A172 (cell line): ENCODE data around the gene CASP1. TPM values are rescaled to one million over a fixed set of nuclear protein-coding genes. Genes with fewer than 3 reads are reported as not detected.
"Not testable (repeated sequence)": the region's sequence is repeated elsewhere in the genome, so short reads cannot be mapped to it uniquely, and the experiment has no call there.

Experiments
- DNase-seq: peaks from one replicate; pipeline ENCODE4 v3.0.0-alpha.2; 2015; ENCODE audit warnings: low spot score
- total RNA-seq: library from RNA; depleted of rRNA; stranded (reverse); fragments of >200 nt; shearing (Covaris generic); gene quantifications from 2 replicates; pipeline ENCODE4 v1.2.3, GENCODE V29; 2014; rRNA removed

The CASP1 gene
- total RNA-seq: 3.1 and 5.1 TPM in 2 replicates

DNA sequence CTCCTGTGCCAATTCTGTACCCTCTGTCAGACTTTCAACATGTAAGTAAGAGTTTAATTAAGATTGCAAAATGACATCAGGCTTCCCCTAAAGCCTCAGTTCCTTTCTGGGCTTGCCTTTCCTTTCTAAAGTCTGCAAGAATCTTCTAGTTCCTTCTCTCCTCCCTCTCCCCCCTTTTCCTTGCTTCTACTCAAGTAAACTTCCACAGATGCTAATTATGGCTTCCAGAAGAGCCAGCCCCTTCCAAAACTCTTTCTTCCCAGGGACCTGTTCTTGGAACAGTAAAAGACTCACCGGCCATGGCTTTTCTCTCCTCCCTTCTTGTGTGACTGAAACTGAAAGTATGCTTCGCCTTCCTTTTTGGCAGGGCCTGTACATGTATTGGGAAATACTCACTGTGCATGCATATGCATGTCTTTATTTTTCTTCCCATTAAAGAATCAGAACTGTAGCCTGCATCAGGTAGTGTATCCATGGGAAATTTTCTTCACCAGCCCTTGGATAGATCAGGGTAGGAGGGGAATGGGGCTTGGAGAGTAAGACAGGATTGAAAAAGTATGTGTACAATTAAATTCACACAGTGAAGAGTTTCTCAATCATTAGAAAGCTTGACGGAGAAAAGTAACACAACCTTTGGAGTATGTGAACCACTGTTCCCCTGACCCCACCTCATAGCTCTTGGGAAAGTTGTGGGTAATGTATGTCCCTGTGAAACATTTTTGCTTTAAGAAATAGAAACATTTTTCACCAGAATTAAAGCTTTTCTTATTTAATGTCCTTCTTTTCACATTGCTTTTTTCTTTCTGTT, at the start of gene CASP1:
Gene CASP1 (minus strand): TSS at position 332 of the 808 bp plus-strand sequence. CDS start 31 bp downstream, at position 301.
- DNase-seq: no peak

DNA sequence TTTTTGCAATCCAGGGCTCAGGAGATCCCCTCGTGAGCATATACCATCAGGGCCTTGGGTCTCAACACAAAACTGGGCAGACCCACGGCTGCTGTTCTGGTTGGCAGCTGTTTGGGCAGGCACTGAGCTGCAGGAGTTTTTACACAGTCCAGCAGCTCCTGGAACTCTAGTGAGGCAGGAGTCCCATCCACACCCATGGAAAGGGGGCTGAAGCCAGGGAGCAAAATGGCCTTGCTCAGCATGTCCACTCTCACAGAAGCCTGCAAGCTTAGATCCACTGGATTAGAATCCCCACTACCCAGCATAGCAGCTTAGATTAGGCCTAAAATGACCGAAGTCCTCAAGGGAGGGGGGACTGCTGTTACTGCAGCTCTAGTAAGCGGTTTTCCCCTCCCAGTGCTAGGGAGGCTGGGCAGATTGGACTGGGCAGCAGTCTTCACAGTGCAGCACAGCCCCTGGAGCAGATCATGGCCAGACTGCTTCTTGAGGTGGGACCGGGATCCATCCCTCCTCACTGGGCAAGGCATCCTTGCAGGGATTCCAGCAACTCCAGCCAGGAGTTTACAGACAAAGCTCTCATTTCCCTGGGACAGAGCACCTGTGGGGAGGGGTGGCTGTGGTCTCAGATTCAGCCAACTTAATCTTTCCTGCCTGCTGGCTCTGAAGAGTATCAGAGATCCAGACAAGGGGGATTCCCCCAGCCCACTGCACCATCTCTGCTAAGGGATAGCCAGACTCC, 46.6 kb upstream of the CASP1 start:
- DNase-seq: no peak

DNA sequence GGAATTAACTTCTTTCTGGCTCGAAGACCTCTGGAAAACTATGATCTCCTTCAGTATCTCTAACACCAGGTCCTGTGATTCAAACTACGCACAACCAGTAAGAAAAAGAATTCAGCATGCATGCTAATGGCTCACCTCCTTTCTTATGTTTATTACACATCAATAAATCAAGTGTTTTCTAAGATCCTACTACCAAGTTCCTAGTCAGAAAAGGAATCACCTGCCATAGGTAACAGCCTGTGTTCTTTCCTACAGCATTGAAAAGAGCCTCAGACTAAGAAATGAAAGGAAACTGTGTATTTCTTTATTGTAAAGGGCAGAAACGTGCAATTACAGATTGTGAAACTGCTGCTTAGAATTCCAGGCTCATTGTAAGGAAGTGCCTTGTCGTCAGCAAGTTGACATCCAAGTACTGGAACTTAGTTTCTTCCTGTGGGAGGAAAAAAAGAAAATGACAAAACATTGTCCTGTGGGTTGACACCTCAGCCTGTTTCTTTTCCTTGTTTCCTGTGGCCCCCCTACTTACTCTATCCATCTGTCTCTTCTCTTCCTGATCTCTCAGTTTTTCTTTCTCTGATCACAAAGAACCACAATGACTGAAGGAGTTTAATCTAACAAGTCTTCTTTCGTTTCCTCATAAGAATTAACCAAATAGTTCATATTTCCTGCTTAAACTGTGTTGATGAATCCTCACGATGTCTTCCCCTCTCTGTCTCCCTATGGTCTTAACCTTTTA, 45.4 kb upstream of the CASP1 start:
- not testable (repeated sequence) for DNase-seq

DNA sequence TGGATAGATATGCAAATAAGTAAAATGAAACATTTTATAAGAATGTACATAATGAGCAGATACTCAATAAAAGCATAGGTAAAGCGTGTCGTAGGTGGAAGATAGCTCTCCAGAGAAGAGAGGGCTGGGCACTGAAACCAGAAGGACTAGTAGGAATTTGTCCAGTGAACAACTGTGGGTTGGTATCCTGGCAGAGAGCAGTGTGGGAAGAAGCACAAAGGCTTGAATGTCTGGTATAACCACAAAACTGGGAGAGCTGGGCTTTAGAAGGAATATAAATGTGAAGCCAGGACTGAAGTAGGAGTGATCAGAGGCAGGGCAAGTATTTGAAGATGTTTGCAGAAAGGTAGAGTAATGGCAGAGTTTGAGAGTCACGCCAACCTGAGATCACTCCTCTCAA, 43.3 kb upstream of the CASP1 start:
- no peak for DNase-seq

DNA sequence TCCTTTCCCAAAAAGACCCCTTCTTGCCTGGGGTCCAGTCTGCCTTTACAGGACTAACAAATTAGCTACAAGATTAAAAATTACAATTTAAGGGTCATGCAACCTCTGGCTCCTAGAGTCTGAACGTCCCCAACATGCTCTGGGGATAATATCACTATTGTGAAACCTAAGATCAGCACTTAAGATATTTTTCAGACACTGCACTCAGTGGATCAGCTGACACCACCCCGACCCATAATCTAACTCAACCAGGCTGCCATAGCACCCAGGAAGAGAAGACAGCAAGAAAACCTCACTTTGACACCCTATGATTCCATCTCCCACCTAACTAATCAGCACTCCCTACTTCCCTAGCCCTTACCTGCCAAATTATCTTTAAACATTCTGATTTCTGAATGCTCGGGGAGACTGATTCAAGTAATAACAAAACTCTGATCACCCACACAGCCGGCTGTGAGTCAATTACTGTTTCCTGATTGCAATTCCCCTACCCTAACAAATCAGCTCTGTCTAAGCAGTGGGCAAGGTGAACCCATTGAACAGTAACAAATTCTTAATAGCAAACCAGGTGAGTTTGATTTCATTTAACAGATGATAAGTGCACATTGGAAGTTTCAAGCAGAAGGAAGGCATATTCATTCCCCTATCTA, 42.3 kb upstream of the CASP1 start:
- DNase-seq: not testable (repeated sequence)

DNA sequence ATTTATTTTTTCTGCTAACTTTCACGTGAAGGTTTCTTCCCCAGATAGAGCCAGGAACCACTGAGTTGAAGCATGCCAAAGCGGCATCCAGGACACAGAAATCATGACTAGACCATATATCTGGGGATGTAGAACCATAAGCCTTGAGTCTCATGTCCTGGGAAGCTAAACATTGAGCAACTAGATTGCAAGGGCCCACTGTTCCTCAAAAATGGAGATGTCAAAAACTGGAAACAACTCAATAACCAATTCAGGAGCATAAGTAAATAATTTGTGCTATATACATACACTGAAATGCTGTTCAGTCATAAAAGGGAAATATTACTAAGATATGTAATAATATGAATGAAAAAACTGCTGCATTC, 39.2 kb upstream of the CASP1 start:
- no peak for DNase-seq

DNA sequence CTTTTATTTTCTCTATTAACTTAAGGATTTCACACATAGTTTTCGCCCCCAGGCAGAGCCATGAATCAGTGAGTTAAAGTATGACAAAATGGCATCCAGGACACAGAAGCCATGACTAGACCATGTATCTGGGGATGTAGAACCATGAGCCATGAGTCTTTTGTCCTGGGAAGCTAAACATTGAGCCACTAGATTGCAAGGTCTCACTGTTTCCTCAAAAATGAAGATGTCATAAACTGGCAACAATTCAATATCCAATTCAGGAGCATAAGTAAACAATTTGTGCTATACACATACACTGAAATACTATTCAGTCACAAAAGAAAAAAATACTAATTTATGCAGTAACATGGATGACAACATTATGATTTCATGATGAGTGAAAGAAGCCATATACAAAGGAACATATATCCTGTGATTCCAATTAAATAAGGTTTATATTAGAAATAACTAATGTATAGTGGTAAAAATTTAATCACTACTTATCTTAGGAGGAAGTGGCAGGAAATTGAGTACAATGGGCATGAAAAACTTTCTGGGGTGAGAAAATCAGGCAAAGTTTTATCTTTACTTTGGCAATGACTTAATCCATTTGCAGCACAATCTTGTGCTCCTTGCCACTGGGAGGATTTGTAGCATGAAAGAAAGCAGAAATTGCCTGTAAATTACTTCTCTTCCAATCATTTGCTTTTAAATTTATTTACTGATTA, 38.7 kb upstream of the CASP1 start:
- no peak for DNase-seq

DNA sequence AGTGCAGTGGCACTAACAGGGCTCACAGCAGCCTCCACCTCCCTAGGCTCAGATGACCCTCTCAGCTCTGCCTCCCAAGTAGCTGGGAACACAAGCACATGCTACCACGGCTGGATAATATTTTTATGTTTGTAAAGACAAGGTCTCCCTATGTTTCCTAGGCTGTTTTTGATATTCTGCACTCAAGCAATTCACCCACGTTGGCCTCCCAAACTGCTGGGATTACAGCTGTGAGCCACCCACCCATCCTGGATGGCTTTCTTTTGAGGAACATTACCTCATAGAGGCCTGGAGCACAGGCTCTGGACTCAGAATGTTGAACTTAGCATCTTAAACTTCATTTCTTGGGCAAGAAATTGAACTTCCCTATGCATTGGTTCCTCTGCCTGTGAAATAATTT, 37.1 kb upstream of the CASP1 start:
- not testable (repeated sequence) for DNase-seq

DNA sequence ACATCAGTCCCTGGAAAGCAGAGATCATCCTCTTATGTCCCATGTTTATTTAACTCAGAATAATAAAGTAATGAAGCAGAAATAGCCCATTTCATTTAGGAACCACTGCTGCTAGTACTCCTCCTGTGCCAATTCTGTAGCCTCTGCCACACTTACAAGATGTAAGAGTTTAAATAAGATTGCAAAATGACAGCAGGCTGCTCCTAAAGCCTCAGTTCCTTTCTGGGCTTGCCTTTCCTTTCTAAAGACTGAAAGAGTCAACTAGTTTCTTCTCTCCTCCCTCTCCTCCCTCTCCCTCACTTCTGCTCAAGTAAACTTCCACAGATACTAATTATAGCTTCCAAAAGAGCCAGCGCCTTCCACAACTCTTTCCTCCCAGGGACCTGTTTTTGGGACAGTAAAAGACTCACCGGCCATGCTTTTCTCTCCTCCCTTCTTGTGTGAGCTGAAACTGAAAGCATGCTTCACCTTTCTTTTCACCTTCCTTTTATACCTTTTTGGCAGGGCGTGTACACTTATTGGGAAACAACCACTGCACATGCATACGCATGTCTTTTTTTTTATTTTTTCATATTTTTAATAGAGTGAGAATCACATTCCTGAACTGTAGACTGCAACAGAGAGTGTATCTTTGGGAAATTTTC, 36.3 kb upstream of the CASP1 start:
- DNase-seq: no peak

DNA sequence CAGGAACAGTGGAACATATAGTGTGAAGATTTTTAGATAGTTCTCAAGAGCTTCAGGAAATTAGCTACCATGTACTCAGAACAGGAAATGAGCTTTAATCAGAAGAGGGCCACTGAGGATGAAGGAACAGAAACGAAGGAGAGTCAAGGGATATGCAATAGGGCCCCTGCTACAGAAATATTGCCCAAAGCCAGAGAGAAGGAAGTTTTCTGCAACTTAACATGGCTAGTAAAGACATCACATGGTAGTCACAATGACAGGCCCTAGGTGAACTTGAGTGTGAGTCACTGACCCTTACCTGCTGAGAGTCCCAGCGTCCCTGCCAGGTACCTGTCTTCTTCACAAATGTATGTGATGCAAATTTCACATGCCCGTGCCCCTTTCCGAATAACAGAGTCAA, 35.4 kb upstream of the CASP1 start:
- no peak for DNase-seq

DNA sequence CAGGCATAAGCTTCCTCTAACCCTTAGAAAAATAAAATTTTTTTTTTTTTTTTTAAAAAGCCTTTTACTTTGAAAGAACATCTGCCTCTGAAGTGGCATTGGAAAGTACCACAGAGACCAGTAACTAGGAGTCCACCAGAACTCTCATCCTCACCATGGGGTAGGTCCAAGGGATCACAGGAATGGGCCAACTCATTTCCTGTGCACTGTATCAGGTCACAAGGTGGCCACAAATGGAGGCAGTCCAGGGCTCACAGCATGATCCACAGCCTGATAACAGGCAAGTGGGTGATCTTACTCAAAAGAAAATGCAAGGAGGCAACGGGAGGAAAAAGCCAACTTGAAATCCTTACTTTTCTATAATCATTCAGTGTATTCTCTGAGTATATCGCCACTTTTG, 34.8 kb upstream of the CASP1 start:
- peak; percentile 30 for DNase-seq

DNA sequence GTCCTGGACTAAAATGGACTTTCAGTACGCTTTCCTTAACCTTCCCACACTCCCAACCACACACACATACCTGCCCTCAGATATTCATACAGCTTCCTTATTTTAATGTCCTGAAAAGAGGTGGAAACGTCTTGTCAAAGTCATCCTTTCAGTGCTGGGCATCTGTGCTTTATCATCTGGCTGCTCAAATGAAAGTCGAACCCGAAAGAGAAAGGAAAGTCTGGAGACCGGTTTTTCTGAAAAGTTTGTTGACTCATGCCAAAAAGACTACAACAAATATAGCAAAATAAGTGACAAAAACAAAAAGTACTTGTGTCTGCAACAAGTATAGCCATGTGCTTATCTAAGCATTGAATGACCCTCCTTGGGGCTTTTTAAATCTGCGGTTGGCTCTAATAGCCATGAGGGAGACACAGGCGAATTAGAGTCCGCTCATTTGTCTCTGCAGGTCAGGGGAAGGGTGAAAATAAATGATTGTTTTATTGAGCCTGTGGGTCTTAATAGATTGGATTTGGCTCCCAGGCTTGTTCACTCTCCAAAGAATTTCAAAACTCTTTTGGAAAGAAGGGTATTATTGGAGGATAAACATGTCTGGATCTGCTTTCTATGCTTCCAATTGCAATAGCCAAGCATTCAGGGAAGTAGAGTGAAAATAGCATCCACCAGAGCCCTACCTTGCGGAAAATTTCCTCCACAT, 28.4 kb upstream of the CASP1 start:
- DNase-seq: not testable (repeated sequence)

DNA sequence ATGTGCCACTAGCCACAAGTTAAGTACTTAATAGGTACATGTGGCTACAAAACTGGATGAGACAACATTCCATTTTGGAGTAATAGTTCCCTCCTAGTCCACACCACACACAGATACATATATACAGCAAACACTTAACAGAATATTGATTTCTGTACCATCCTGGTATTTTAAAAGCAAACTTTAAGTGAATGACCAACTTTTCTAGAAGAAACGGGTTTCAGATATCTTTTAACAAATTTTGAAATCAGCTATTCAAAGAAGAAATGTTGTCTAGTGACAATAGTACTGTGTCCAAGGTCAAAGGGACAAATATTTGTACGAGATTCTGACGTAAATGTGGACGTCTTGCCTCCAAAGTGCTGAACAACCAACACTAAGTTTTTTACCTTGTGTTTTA, 22.5 kb upstream of the CASP1 start:
- DNase-seq: no peak

DNA sequence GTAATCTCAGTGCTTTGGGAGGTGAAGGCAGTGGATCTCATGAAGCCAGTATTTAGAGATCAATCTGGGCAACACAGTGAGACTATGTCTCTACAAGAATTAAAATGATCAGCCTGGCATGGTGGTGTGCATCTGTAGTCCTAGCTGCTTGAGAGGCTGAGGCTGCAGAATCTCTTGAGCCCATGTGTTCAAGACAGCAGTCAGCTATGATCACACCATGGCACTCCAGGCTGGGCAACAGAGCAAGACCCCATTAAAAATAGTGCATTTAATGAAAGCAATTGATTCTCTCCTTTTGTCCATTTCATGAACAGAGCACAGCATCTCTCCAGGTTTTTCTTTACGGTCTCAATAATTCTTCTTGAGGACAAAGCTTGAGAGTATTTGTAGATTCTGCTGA, 21.5 kb upstream of the CASP1 start:
- DNase-seq: no peak

DNA sequence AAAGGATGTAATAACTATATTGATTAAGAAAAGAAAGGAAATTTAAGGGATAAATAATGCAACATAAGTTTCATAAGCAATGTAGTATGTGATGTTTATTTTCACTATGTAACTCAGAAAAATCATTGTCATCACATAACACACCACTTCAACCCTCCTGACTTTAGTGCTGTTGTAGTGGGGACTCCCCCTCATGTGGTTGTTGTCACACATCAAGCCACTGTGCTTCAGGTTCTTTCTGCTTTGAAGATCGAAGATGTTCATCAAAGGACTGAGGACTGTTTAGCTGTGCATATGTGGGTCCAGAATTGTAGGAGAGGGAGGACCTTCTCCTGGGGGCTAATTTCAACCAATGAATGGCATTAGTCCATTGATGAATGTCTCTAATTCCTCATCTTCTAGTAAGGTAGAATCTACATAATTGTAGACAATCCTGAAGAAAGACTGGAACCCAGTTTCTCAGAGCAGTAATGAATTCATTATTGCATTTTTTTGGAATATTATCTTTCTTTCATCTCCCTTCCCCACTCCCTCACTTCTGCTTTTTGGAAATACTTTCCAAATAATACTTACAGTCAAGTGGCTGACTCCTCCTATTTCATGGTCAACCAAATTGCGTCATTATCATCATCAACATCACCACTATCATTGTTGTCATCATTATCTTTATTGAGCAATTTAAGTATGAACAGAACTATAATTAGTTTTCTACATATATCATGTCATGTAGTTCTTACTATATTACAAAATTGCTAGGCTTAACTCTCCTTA, 20.0 kb upstream of the CASP1 start:
- DNase-seq: no peak

DNA sequence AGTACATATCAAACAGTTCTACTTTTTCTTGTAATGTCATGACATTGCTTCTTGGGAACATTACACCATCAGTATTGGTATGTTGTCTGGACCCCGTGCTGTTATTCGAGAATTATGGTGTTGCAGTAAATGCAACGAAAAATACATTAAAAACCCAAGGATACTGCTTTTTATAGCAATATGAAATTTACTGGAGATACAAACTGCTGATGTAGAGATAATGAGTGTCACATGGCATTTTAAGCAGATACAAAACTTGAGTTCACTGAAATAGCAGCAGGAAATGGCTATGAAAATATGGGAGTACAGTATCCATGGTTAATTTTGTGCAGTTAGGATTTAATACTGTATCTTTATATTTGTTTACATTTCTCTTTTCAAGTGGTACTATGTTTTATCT, 17.5 kb upstream of the CASP1 start:
- no peak for DNase-seq

DNA sequence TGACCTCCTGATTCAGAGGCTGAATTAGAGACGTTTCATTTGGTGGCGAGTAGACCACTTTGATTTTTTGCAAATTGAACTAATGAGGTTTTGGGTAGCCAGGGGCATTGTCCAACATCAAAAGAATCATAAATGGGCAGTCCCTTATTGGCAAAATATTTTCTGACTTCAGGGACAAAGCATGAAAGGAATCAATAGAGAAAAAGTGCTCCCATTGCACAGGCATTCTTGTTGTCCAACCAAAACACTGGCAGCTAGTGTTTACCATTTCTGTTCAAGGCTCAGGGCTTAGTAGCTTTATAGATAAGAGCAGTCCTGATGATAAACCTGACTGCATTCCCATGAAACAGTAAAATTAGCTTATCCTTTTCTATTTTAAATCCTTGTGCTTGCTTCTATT, 16.6 kb upstream of the CASP1 start:
- DNase-seq: no peak

DNA sequence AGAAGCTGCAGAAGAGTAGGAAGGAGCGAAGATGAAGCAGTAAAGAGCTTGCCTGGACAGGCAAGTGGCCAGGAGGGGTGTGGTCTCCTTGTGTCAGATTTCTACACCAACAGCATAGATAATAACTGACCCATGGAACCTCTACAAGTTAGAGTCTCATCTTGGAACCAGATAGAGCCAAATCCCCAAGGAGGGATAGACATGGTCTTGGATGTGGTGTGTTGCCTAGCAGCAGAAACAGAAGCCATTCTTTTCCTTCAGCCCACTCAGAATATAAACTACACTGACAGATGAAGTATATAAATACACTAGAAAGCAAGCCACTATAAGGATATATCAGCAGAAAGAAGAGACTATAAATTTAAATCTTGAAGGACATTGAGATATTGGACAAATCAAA, 14.5 kb upstream of the CASP1 start:
- DNase-seq: no peak

DNA sequence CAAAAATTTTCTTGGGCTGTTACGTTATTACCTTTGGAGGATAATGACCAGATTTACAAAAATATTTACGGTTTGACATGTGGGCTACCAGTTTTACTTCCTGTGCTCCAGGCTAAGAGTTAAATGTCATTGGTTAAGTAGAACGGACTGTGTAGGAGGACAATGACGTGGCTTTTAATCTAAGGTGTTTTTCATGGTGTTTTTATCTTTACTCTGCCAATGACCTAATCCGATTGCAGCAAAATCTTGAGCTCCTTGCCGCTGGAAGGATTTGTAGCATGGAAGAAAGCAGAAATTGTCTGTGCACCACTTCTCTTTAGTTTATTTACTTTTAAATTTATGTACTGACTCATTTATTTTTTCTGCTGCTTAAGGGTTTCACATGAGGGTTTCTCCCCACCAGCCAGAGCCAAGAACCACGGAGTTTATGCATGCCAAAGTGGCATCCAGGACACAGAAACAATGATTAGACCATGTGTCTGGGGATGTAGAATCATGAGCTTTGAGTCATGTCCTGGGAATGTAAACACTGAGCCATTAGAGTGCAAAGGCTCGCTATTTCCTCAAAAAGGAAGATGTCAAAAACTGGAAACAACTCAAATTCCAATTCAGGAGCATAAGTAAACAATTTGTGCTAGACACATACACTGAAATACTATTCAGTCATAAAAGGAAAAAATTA, 12.1 kb upstream of the CASP1 start:
- DNase-seq: peak; percentile 91
